Vagina (tissue), 2 donors: ENCODE results near the gene TNFRSF18.

Experiments used
- CTCF ChIP-seq, 3 experiments: fragments of 450-650 bp in 2 of 3; fragments of 200-600 bp in 1 of 3; sonication (generic) in 1 of 3; IDR thresholded peaks; one replicate each; pipeline ENCODE4 v1.5.1; 2017 to 2019; ENCODE audit warnings: antibody characterized with exemption in 3 of 3, mild to moderate bottlenecking in 2 of 3, moderate library complexity in 2 of 3
- POLR2AphosphoS5 ChIP-seq, 2 donors: sonication (generic); formaldehyde crosslinking; IDR thresholded peaks; one replicate each; pipeline ENCODE4 v1.9.0; 2017; ENCODE audit warnings: antibody characterized with exemption in 2 of 2, mild to moderate bottlenecking in 2 of 2, low read depth in 1 of 2; ENCODE audit not compliant: insufficient read depth in 1 of 2

GRCh38 chr1:1243807-1244191 is 37.4 kb upstream of the TNFRSF18 start:
- TF ChIP-seq POLR2AphosphoS5 (IDR thresholded peaks at IDR 0.05; ENCODE audit: insufficient read depth in 1 of 2, low read depth in 1 of 2) = no peak
- no peak for TF ChIP-seq CTCF (IDR thresholded peaks at IDR 0.05)
